Suprapubic skin (tissue), 3 donors: ENCODE data around the gene RAB3A.

Experiments
- CTCF ChIP-seq, 2 donors: fragments of 200-600 bp in 1 of 2; fragments of 450-650 bp in 1 of 2; sonication (generic) in 1 of 2; IDR thresholded peaks; one replicate each; pipeline ENCODE4 v1.5.1; 2016 to 2019; ENCODE audit warnings: antibody characterized with exemption in 2 of 2, mild to moderate bottlenecking in 1 of 2, moderate library complexity in 1 of 2
- POLR2AphosphoS5 ChIP-seq, 3 donors: sonication (generic); formaldehyde crosslinking; IDR thresholded peaks; one replicate each; pipeline ENCODE4 v1.6.1; 2017; ENCODE audit warnings: antibody characterized with exemption in 3 of 3

DNA sequence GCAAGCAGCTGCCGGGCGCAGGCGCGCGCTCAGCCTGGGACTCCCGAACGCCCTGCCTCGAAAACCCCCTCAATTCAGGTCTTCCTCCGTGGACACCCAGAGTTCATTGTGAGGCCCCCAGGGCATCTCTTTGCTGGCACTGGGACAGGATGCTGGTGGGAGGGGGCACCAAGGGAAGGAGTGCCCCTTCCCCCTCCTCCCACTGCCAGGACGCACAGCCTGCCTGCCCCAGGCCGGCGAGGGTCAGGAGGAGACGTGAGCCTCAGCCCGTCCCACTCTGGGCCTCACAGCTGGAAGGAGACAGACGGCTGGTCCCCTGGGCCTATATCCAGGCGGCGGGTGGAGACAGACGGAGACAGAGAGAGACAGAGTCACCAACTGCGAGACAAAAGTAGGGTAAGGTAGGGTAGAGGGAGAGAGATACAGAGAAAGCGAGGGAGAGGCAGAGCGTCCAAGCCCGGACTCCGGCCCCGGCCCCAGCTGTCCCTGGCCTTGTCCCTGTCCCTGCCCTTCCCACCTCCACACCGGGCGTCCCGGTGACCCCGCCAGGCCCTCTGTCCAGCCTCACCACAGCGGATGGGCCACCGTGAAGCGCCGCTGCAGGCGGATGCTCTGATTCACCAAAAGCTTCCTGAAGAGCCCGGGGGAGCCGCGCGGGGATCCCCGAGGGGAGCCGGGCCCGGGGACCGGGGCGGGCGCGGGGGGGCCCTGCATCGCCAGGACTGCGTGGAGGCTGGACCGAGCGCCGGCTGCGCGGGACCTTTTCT, 22.0 kb upstream of the RAB3A start, which contains the start of gene PDE4C:
- TF ChIP-seq CTCF (IDR thresholded peaks at IDR 0.05) (no peak), POLR2AphosphoS5 (IDR thresholded peaks at IDR 0.05) (no peak)
